Endothelial cell of umbilical vein (primary cell): ENCODE results near the gene CCND1. TPM values are rescaled to one million over a fixed set of nuclear protein-coding genes. Genes with fewer than 3 reads are reported as not detected.

ENCODE experiments used
- BruUV-seq: library from RNA; stranded (reverse); fragments of 400-500 nt; replicated peaks from 2 replicates; lab custom pipeline; 2021; lab: Mats Ljungman, UMichigan
- CTCF ChIA-PET: fragments of 300-600, 350-600 bp; sonication (Branson Sonifier 250); formaldehyde crosslinking; loops from one replicate; lab custom pipeline; 2021; ENCODE audit warnings: antibody characterized with exemption, inconsistent platforms; lab: Charles Lee
- POLR2A ChIA-PET: fragments of 300-600, 350-600 bp; sonication (Branson Sonifier 250); formaldehyde crosslinking; loops from one replicate; lab custom pipeline; 2021; ENCODE audit warnings: antibody characterized with exemption, inconsistent platforms; lab: Charles Lee
- DNase-seq: peaks from one replicate; pipeline ENCODE4 v3.0.0-alpha.2; 2011; ENCODE audit warnings: low read depth, low spot score
- FAIRE-seq: peaks from 2 replicates; lab custom pipeline; 2011; peaks lifted over from hg19 to GRCh38; lab: Jason Lieb, UNC
- H2AFZ ChIP-seq: 2 replicates; pipeline ENCODE4 v1.6.0; 2012; ENCODE audit warnings: low read depth, low read length, control low read depth, inconsistent platforms
- H3K27ac ChIP-seq: 2 replicates; pipeline ENCODE4 v1.5.1; 2011; ENCODE audit warnings: low read depth, mild to moderate bottlenecking, control low read depth, low read length, moderate library complexity; ENCODE audit not compliant: insufficient read depth
- H3K27me3 ChIP-seq, 2 experiments: 2 replicates each; pipeline versions ENCODE4 v1.6.0 to v1.6.1; 2011; ENCODE audit warnings: low read length in 2 of 2, mixed read lengths in 1 of 2; ENCODE audit not compliant: control insufficient read depth in 2 of 2, insufficient read depth in 2 of 2
- H3K36me3 ChIP-seq, 2 experiments: 2 replicates in 1 of 2; 3 replicates in 1 of 2; pipeline ENCODE4 v1.5.1; 2011; ENCODE audit warnings: low read length in 2 of 2, mild to moderate bottlenecking in 1 of 2, moderate library complexity in 1 of 2; ENCODE audit not compliant: control insufficient read depth in 2 of 2, insufficient read depth in 2 of 2; ENCODE audit errors: extremely low read depth in 1 of 2
- H3K4me1 ChIP-seq: 3 replicates; pipeline ENCODE4 v1.5.1; 2011; ENCODE audit warnings: mild to moderate bottlenecking, low read length; ENCODE audit not compliant: control insufficient read depth, insufficient read depth; ENCODE audit errors: extremely low read depth
- H3K4me2 ChIP-seq: 2 replicates; pipeline ENCODE4 v1.6.1; 2011; ENCODE audit warnings: low read length, control low read depth, mixed read lengths; ENCODE audit not compliant: insufficient read depth
- H3K4me3 ChIP-seq, 3 experiments: fragments of 200-600 bp in 1 of 3; sonication (generic), shearing (Covaris generic) in 1 of 3; replicated peaks in 1 of 3; 2 replicates each; pipeline ENCODE4 v1.5.1; 2011 to 2016; ENCODE audit warnings: control low read depth in 3 of 3, low read length in 3 of 3, mild to moderate bottlenecking in 2 of 3, inconsistent platforms in 1 of 3, low read depth in 1 of 3, moderate library complexity in 1 of 3; ENCODE audit not compliant: insufficient read depth in 1 of 3
- H3K79me2 ChIP-seq: 2 replicates; pipeline ENCODE4 v1.6.0; 2012; ENCODE audit warnings: low read length, inconsistent platforms; ENCODE audit not compliant: control insufficient read depth, insufficient read depth
- H3K9ac ChIP-seq: replicated peaks from 2 replicates; pipeline ENCODE3; 2011; ENCODE audit warnings: low read length, control low read depth; ENCODE audit not compliant: insufficient read depth; ENCODE audit errors: extremely low read depth
- H3K9me1 ChIP-seq: replicated peaks from 3 replicates; pipeline ENCODE4 v1.6.0; 2011; ENCODE audit warnings: mild to moderate bottlenecking, low read length; ENCODE audit not compliant: control insufficient read depth, insufficient read depth; ENCODE audit errors: extremely low read depth
- H3K9me3 ChIP-seq: replicated peaks from 2 replicates; pipeline ENCODE4 v1.5.1; 2012; ENCODE audit warnings: low read length, inconsistent platforms; ENCODE audit not compliant: control insufficient read depth, insufficient read depth
- H4K20me1 ChIP-seq: replicated peaks from 2 replicates; pipeline ENCODE3; 2011; ENCODE audit warnings: mild to moderate bottlenecking, low read length; ENCODE audit not compliant: control insufficient read depth, insufficient read depth; ENCODE audit errors: extremely low read depth
- FOS ChIP-seq: IDR thresholded peaks from 2 replicates; pipeline ENCODE4 v1.6.1; 2011; ENCODE audit warnings: mild to moderate bottlenecking, low read length, moderate library complexity, borderline replicate concordance; ENCODE audit not compliant: insufficient read depth
- JUN ChIP-seq: IDR thresholded peaks from 2 replicates; pipeline ENCODE4 v1.6.1; 2011; ENCODE audit warnings: borderline replicate concordance, low read depth; ENCODE audit not compliant: insufficient read length, insufficient read depth
- MYC ChIP-seq: IDR thresholded peaks from one replicate; pipeline ENCODE4 v1.6.1; 2011; ENCODE audit warnings: mild to moderate bottlenecking, low read depth, low read length
- POLR2A ChIP-seq: IDR thresholded peaks from 2 replicates; pipeline ENCODE4 v1.6.1; 2012; ENCODE audit warnings: low read depth, mild to moderate bottlenecking, control low read depth, low read length
- dilution Hi-C: fragments of 300-500 bp; cut with MboI; formaldehyde crosslinking; loops from one replicate; pipeline ENCODE4 v1.15.0; 2019; ENCODE audit warnings: low sequenced_read_pairs; ENCODE audit not compliant: extremely low pct_ligation_motif_present
- intact Hi-C: fragments of 100-400 bp; cut with micrococcal nuclease; formaldehyde crosslinking; loops from one replicate; pipeline ENCODE4 v1.10.0; 2022
- polyA plus RNA-seq, 4 experiments: library from polyadenylated mRNA; depleted of rRNA in 3 of 4; stranded (reverse) in 3 of 4; unstranded in 1 of 4; fragments of >200 nt; gene quantifications; 2 replicates each; pipeline versions ENCODE4 v1.2.1 to v1.2.3, GENCODE V29; 2011 to 2012; ENCODE audit warnings: missing spikeins in 1 of 4
- total RNA-seq: library from RNA; stranded (reverse); gene quantifications from 2 replicates; pipeline ENCODE4 v1.2.3, GENCODE V29; 2021
- TF ChIP-seq, protein P1 (sequence below): IDR thresholded peaks from 2 replicates; pipeline ENCODE4 v1.6.1; 2011; ENCODE audit not compliant: insufficient read depth, insufficient read length
- TF ChIP-seq, protein P2 (sequence below), 2 donors: IDR thresholded peaks; 1 replicate in 1 of 2; 2 replicates in 1 of 2; pipeline ENCODE4 v1.5.1; 2011; ENCODE audit warnings: low read length in 2 of 2, mild to moderate bottlenecking in 2 of 2, moderate library complexity in 2 of 2, control low read depth in 1 of 2, inconsistent platforms in 1 of 2, low read depth in 1 of 2; ENCODE audit not compliant: insufficient read depth in 1 of 2; ENCODE audit errors: extremely low read depth in 1 of 2

Gene CCND1
- total and polyA plus RNA-seq, 2 donors (not counting 3 experiments of a cell fraction or from before 2014, with no cell fraction given), result 98.7 to 370 TPM

DNA sequence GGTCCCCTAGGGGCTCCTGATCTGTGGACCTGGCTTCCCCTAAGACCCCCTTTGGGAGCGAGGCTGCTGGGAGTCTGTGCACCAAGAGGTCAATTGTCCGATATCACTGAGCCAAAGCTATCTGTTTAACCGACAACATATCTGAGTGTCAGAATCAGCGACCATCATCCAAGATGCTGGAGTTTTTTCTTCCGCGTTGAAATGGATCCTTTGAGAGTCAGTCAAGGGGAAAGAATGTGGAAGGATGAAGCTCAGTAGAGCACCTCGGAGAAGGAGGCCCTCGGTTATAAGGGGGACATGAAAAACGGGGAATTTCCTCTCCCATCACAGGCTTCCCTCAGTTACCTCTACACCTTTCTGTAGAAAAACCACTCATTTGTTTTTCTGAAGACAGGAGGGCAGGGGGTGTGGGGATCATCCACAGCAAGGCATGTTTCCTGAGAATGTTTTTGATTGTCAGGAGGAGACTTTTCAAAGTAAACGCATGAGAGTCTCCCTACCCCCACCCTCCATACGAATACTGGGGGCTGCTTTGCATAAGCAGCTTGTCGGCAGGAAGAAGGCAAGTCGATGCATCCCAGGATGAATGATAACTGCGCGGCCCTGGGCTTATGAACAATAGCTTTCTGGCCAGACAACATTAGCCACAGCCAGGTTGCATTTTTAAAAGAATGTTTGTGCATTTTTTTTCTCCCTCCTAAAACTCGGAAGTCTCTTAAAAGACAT is 37.7 kb upstream of the CCND1 start:
- ChIA-PET CTCF (interaction anchor here (2.3 kb wide), 1 partner anchor 15 kb away, joined by 6 read pairs; no protein-coding TSS in a partner anchor), POLR2A (no interaction called here)
- intact Hi-C loops (no loop called here), dilution Hi-C loops (no loop called here)
- no peak for DNase-seq
- FAIRE-seq, result no peak
- peaks cover 7 to 15% of the 10 kb centered on the region in 2 experiments for H3K27me3 ChIP-seq
- TF ChIP-seq POLR2A, result no peak
- TF ChIP-seq MYC, result no peak
- TF ChIP-seq, protein P1, sequence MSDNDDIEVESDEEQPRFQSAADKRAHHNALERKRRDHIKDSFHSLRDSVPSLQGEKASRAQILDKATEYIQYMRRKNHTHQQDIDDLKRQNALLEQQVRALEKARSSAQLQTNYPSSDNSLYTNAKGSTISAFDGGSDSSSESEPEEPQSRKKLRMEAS, result no peak
- TF ChIP-seq JUN, result no peak
- TF ChIP-seq, protein P2, sequence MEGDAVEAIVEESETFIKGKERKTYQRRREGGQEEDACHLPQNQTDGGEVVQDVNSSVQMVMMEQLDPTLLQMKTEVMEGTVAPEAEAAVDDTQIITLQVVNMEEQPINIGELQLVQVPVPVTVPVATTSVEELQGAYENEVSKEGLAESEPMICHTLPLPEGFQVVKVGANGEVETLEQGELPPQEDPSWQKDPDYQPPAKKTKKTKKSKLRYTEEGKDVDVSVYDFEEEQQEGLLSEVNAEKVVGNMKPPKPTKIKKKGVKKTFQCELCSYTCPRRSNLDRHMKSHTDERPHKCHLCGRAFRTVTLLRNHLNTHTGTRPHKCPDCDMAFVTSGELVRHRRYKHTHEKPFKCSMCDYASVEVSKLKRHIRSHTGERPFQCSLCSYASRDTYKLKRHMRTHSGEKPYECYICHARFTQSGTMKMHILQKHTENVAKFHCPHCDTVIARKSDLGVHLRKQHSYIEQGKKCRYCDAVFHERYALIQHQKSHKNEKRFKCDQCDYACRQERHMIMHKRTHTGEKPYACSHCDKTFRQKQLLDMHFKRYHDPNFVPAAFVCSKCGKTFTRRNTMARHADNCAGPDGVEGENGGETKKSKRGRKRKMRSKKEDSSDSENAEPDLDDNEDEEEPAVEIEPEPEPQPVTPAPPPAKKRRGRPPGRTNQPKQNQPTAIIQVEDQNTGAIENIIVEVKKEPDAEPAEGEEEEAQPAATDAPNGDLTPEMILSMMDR (IDR thresholded peaks at IDR 0.05; ENCODE audit: extremely low read depth in 1 of 2, insufficient read depth in 1 of 2, low read depth in 1 of 2, low read length in 2 of 2), result no peak
- TF ChIP-seq FOS, result no peak
- no peaks in the 10 kb centered on the region for H3K4me1 ChIP-seq
- H3K27ac ChIP-seq, result no peak overlapping the region
- no peak overlapping the region for H2AFZ ChIP-seq
- H3K9me3 ChIP-seq, result no peaks in the 10 kb centered on the region
- H4K20me1 ChIP-seq, result no peaks in the 10 kb centered on the region
- no peaks in the 10 kb centered on the region for H3K36me3 ChIP-seq
- no peaks in the 10 kb centered on the region for H3K79me2 ChIP-seq
- H3K9ac ChIP-seq, result no peak overlapping the region
- BruUV-seq, result no TSS peak
- H3K9me1 ChIP-seq, result no peaks in the 10 kb centered on the region
- H3K4me2 ChIP-seq, result no peak overlapping the region
- no peak overlapping the region for H3K4me3 ChIP-seq
